ENCODE results near the gene MINDY4.

MINDY4 gene

GRCh38 chr7:30743371-30744074 is 27.7 kb upstream of the MINDY4 start:
- DNase-seq, result peak; percentile 27

GRCh38 chr7:30744075-30744417 is 27.2 kb upstream of the MINDY4 start:
- no peak for DNase-seq

- no peak for DNase-seq
These were observed 25.8 kb upstream of the MINDY4 start for GRCh38 chr7:30745261-30745941.

GRCh38 chr7:30750010-30750409 is 21.2 kb upstream of the MINDY4 start:
- no peak for DNase-seq

GRCh38 chr7:30750683-30751650 is 20.2 kb upstream of the MINDY4 start:
- DNase-seq, result peak; percentile 85

GRCh38 chr7:30751696-30752273 is 19.4 kb upstream of the MINDY4 start, which contains the start of gene INMT:
TSS of gene INMT (plus strand) at chr7:30752135. CDS start at chr7:30752151, 16 bp downstream.
- DNase-seq, result no peak

- no peak for DNase-seq
These were observed 18.7 kb upstream of the MINDY4 start for GRCh38 chr7:30752484-30752883.

- no peak for DNase-seq
These were observed 18.2 kb upstream of the MINDY4 start for GRCh38 chr7:30752979-30753378.

- DNase-seq, result no peak
These were observed 16.8 kb upstream of the MINDY4 start for GRCh38 chr7:30754315-30754877.

GRCh38 chr7:30755384-30756154 is 15.6 kb upstream of the MINDY4 start:
- peak; percentile 28 for DNase-seq

GRCh38 chr7:30757342-30757692 is 13.9 kb upstream of the MINDY4 start:
- DNase-seq, result no peak

GRCh38 chr7:30760514-30761213 is 10.6 kb upstream of the MINDY4 start:
- no peak for DNase-seq

- DNase-seq, result no peak
These were observed 9.7 kb upstream of the MINDY4 start for GRCh38 chr7:30761214-30762156.

- peak; percentile 80 for DNase-seq
These were observed 6.9 kb upstream of the MINDY4 start for GRCh38 chr7:30764030-30764975.

- no peak for DNase-seq
These were observed 5.8 kb upstream of the MINDY4 start for GRCh38 chr7:30765408-30765807.

GRCh38 chr7:30770845-30771173 is 408 bp upstream of the MINDY4 start:
- no peak for DNase-seq

- DNase-seq, result peak; percentile 20
These were observed 736 bp downstream of the MINDY4 start for GRCh38 chr7:30771880-30772425.

GRCh38 chr7:30772984-30773383 is 1.8 kb downstream of the MINDY4 start:
- DNase-seq, result no peak

All from fibroblast of skin of back (primary cell).